Sigmoid colon (tissue), 7 donors: ENCODE results near the gene LNPK. TPM values are rescaled to one million over a fixed set of nuclear protein-coding genes. Genes with fewer than 3 reads are reported as not detected.

Experiments
- DNase-seq: peaks from one replicate; pipeline ENCODE4 v3.0.0-alpha.2; 2019
- H3K27ac ChIP-seq, 4 donors: fragments of 200-600 bp; sonication (generic); one replicate each; pipeline ENCODE4 v1.5.1; 2016 to 2019; ENCODE audit warnings: mild to moderate bottlenecking in 1 of 4
- H3K27me3 ChIP-seq, 3 donors: fragments of 200-600 bp; sonication (generic); one replicate each; pipeline ENCODE4 v1.5.1; 2019; ENCODE audit warnings: mild to moderate bottlenecking in 1 of 3
- H3K36me3 ChIP-seq, 4 donors: fragments of 200-600 bp; sonication (generic); one replicate each; pipeline ENCODE4 v1.5.1; 2016 to 2019
- H3K4me1 ChIP-seq, 4 donors: fragments of 200-600 bp; sonication (generic); one replicate each; pipeline ENCODE4 v1.5.1; 2017 to 2019
- H3K4me3 ChIP-seq, 4 donors: fragments of 200-600 bp; sonication (generic); one replicate each; pipeline ENCODE4 v1.5.1; 2017 to 2019; ENCODE audit warnings: mild to moderate bottlenecking in 2 of 4, moderate library complexity in 1 of 4
- H3K9me3 ChIP-seq, 4 donors: fragments of 200-600 bp in 3 of 4; sonication (generic) in 3 of 4; one replicate each; pipeline versions ENCODE4 v1.5.1 to v1.6.1; 2013 to 2019
- CTCF ChIP-seq, 4 experiments: fragments of 450-650 bp in 3 of 4; fragments of 200-600 bp in 1 of 4; IDR thresholded peaks; one replicate each; pipeline ENCODE4 v1.5.1; 2016 to 2019; ENCODE audit warnings: antibody characterized with exemption in 4 of 4, mild to moderate bottlenecking in 3 of 4, moderate library complexity in 2 of 4
- EP300 ChIP-seq, 4 donors: sonication (generic); formaldehyde crosslinking; IDR thresholded peaks; one replicate each; pipeline ENCODE4 v1.6.1; 2017; ENCODE audit warnings: antibody characterized with exemption in 4 of 4
- POLR2A ChIP-seq, 2 donors: fragments of 450-650 bp; IDR thresholded peaks; one replicate each; pipeline ENCODE4 v1.6.1; 2016; ENCODE audit warnings: antibody characterized with exemption in 2 of 2, mild to moderate bottlenecking in 2 of 2, moderate library complexity in 2 of 2
- POLR2AphosphoS5 ChIP-seq, 4 donors: sonication (generic); formaldehyde crosslinking; IDR thresholded peaks; one replicate each; pipeline ENCODE4 v1.6.1; 2017; ENCODE audit warnings: antibody characterized with exemption in 4 of 4
- WGBS, 2 donors: extraction: QIAGEN DNeasy Blood & Tissue Kit; methylation state at CpG; one replicate each; pipeline ENCODE4 v1.1.7; 2013; 5-methylcytosine and 5-hydroxymethylcytosine counted together
- intact Hi-C: fragments of 100-400 bp; cut with DNase I; formaldehyde crosslinking; loops from one replicate; pipeline ENCODE4 v1.15.1; 2023
- polyA plus RNA-seq, 3 donors: library from polyadenylated mRNA; stranded (reverse); fragments of 200-250 nt; gene quantifications; one replicate each; pipeline ENCODE4 v1.2.3, GENCODE V29; 2013
- total RNA-seq, 4 donors: library from RNA; depleted of rRNA; stranded (reverse); fragments of >200 nt; gene quantifications; one replicate each; pipeline ENCODE4 v1.1.0, GENCODE V29; 2016
- donor health status: healthy with polysubstance abuse.
- donor health status: Bipolar disorder and iron deficiency.
- donor health status: healthy.

LNPK gene
- total and polyA plus RNA-seq, 7 donors = 1.8 to 48.2 (median 15.9) TPM

- no peak overlapping the region for H3K27ac ChIP-seq
- no peak for DNase-seq
- 72 to 87% methylated on average over 2 of the region's 2 CpGs for WGBS, 2 donors
- H3K4me3 ChIP-seq = no peak overlapping the region
- H3K4me1 ChIP-seq = no peaks in the 10 kb centered on the region
- H3K36me3 ChIP-seq = no peaks in the 10 kb centered on the region
- H3K27me3 ChIP-seq = no peaks in the 10 kb centered on the region
- no peaks in the 10 kb centered on the region for H3K9me3 ChIP-seq
- TF ChIP-seq POLR2AphosphoS5 (IDR thresholded peaks at IDR 0.05) = no peak
- TF ChIP-seq EP300 (IDR thresholded peaks at IDR 0.05) = no peak
- TF ChIP-seq CTCF (IDR thresholded peaks at IDR 0.05) = no peak
- TF ChIP-seq POLR2A (IDR thresholded peaks at IDR 0.05) = no peak
- intact Hi-C loops = no loop called here
Observed at GRCh38 chr2:176027806-176028205, 25.7 kb upstream of the LNPK start.

- WGBS, 2 donors = 79 to 88% methylated on average over 4 of the region's 4 CpGs
- TF ChIP-seq POLR2AphosphoS5 (IDR thresholded peaks at IDR 0.05) (no peak), EP300 (IDR thresholded peaks at IDR 0.05) (no peak), POLR2A (IDR thresholded peaks at IDR 0.05) (no peak), CTCF (IDR thresholded peaks at IDR 0.05) (no peak)
- no peak for DNase-seq
- Histone ChIP-seq H3K27me3 (no peaks in the 10 kb centered on the region), H3K4me1 (no peaks in the 10 kb centered on the region), H3K36me3 (no peaks in the 10 kb centered on the region), H3K9me3 (no peaks in the 10 kb centered on the region), H3K4me3 (no peak overlapping the region), H3K27ac (no peak overlapping the region)
- intact Hi-C loops = no loop called here
Observed at GRCh38 chr2:176025932-176026331, 23.9 kb upstream of the LNPK start.

GRCh38 chr2:176024083-176024482 lies 22.0 kb upstream of the LNPK start:
- H3K27me3 ChIP-seq = no peaks in the 10 kb centered on the region
- WGBS, 2 donors = 28 to 79% methylated on average over 2 of the region's 2 CpGs
- no peaks in the 10 kb centered on the region for H3K36me3 ChIP-seq
- no peak for TF ChIP-seq EP300 (IDR thresholded peaks at IDR 0.05)
- TF ChIP-seq POLR2AphosphoS5 (IDR thresholded peaks at IDR 0.05) = no peak
- TF ChIP-seq POLR2A (IDR thresholded peaks at IDR 0.05) = no peak
- TF ChIP-seq CTCF (IDR thresholded peaks at IDR 0.05) = no peak
- intact Hi-C loops = no loop called here
- no peaks in the 10 kb centered on the region for H3K4me1 ChIP-seq
- no peak overlapping the region for H3K4me3 ChIP-seq
- no peak overlapping the region for H3K27ac ChIP-seq
- DNase-seq = no peak
- no peaks in the 10 kb centered on the region for H3K9me3 ChIP-seq

- 97% methylated on average over 1 of the region's 1 CpG for WGBS, 2 donors
- H3K4me3 ChIP-seq = no peak overlapping the region
- H3K36me3 ChIP-seq = no peaks in the 10 kb centered on the region
- no peaks in the 10 kb centered on the region for H3K27me3 ChIP-seq
- intact Hi-C loops = no loop called here
- no peak for DNase-seq
- H3K9me3 ChIP-seq = no peaks in the 10 kb centered on the region
- no peak overlapping the region for H3K27ac ChIP-seq
- TF ChIP-seq EP300 (IDR thresholded peaks at IDR 0.05) (no peak), CTCF (IDR thresholded peaks at IDR 0.05) (no peak), POLR2A (IDR thresholded peaks at IDR 0.05) (no peak), POLR2AphosphoS5 (IDR thresholded peaks at IDR 0.05) (no peak)
- no peaks in the 10 kb centered on the region for H3K4me1 ChIP-seq
Observed at GRCh38 chr2:176022048-176022447, 20.0 kb upstream of the LNPK start.

- no peaks in the 10 kb centered on the region for H3K27me3 ChIP-seq
- H3K36me3 ChIP-seq = no peaks in the 10 kb centered on the region
- DNase-seq = no peak
- WGBS, 2 donors = 91 to 93% methylated on average over 6 of the region's 6 CpGs
- H3K9me3 ChIP-seq = no peaks in the 10 kb centered on the region
- no peak overlapping the region for H3K27ac ChIP-seq
- intact Hi-C loops = no loop called here
- no peak overlapping the region for H3K4me3 ChIP-seq
- no peak for TF ChIP-seq POLR2A (IDR thresholded peaks at IDR 0.05)
- no peak for TF ChIP-seq CTCF (IDR thresholded peaks at IDR 0.05)
- no peak for TF ChIP-seq EP300 (IDR thresholded peaks at IDR 0.05)
- no peak for TF ChIP-seq POLR2AphosphoS5 (IDR thresholded peaks at IDR 0.05)
- H3K4me1 ChIP-seq = no peaks in the 10 kb centered on the region
Observed at GRCh38 chr2:176020400-176020799, 18.3 kb upstream of the LNPK start.
